HG02973 (cell line): Measurements from ENCODE around the gene TMEM72.

Experiments used
- ATAC-seq: cut with Tn5 transposase; IDR thresholded peaks from one replicate; pipeline ENCODE4 v1.9.1; 2021; ENCODE audit warnings: moderate library complexity; ENCODE audit not compliant: unreplicated experiment

TMEM72 gene

GRCh38 chr10:44965651-44966097 lies 54.5 kb downstream of the TMEM72 start:
- peak; percentile 35 for ATAC-seq

DNA sequence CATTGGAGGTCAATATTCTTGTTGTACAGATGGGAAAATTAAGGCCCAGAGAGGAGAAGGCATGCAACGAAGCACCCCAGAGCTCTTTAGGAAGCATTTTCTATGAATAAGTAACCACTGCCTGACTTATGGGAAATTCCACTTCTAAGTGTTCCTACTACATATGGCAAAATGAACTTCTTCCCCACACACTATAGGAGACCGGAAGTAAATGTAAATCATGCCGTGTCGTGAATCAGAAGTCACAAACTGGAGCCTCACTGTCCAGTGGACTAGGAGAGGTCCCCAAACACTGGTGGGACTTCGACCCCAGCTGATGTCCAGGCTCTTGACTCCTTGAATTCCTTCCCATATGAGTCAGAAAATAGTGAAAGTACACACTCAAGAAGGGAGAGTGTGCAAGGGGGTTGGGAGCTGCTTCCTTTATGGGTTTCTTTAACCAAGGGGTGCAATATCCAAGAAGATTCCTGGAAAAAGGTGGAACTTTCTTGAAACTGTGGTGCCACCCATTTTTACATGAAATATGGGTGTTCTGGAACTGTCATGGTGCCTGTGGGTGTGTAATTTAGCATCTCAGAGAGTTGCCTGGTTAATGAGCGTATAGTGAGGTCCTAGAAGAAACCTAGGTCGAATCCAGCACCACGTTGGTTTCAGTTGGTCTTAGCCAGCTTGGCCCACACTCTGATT lies 55.1 kb downstream of the TMEM72 start:
- peak; percentile 27 for ATAC-seq

DNA sequence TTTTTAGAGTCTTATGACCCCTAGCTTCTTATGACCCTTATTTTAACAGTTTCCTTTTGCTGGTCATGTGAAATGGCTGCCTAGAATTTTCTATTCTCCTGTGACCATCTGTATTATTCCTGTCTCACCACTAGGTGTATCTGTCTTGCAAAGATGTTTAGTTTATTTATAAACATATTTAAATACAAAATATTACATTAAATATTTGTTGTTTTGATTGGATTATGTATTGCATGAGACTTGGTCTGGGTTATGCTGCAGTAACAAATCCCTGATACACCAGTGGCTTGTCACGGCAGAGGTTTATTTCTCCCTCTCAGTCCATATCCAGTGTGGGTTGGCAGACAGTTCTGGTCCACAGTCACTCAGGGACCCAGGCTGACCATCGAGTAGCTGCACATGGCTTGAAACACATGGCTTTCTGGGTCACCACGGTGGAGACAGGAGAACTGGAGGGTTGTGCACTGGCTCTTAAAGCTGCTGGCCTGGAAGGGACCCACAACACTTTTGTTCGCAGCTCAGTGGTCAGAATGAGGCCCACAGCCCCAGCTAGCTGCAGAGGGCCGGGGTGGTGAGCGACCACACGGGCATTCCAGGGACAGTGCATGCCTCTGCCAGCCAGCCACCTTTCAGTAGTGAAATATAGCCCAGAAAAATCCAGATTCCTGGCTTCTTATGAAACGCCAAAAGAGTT lies 55.8 kb downstream of the TMEM72 start:
- no peak for ATAC-seq

DNA sequence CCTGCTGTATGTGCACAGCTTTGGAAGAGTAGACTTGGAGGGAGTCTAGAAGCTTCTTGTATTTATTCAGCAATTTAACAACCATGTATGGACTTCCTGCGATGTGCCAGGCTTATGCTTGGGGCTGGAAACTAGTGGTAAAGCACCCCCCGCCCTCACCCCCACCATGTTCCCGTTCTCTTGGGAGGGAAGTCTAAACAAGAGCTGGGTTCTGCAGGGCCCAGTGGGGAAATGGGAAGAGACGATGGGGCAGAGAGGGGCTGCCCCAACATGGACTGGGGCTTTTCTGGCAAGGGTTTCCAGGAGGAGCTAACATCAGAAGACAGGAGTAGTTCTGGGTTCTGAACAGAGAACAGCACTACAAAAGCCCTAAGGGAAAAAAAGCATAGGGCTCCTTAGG lies 56.5 kb downstream of the TMEM72 start:
- no peak for ATAC-seq

GRCh38 chr10:44968091-44968490 lies 57.0 kb downstream of the TMEM72 start:
- no peak for ATAC-seq

GRCh38 chr10:44968500-44969400 lies 57.6 kb downstream of the TMEM72 start:
- no peak for ATAC-seq

DNA sequence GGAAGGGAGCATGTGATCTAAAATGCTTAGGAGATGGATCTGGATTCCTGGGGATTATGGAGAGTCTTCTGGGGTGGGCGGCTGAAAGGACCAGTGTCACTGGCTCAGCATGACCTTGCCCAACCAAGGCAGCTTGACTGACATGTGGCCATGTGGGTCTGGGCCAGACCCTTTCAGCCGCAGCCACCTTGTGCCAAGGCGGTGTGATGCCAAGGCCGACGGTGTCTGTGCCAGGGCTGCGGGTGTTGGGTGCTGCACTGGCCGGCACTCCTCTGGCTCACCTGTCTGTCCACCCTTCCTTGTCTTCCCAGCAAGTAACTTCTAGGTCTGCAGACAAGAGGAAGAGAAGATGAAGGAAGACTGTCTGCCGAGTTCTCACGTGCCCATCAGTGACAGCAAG lies 58.7 kb downstream of the TMEM72 start:
- no peak for ATAC-seq

DNA sequence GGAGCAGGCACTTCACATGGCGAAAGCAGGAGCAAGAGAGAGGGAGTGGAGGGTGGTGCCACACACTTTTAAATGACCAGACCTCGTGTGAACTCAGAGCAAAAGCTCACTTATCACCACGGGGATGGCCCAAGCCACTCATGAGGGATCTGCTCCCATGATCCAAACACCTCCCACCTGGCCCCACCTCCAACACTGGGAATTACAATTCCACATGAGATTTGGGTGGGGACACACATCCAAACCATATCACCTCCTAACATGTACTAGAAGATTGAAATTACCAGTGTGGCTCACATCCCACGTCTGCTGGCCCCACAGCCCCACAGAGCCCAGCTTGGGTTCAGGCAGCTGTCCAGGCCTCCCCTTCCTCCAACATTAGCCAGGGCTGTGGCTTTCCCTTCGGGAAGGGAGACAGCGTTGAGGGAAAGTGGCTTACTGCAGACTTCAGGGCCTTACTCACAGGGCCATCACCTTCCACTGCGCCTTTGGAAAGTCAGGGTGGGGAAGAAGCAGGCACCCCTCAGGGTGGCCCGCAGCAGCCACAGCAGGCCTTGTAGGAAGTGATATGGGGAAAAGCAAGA lies 59.8 kb downstream of the TMEM72 start:
- no peak for ATAC-seq

DNA sequence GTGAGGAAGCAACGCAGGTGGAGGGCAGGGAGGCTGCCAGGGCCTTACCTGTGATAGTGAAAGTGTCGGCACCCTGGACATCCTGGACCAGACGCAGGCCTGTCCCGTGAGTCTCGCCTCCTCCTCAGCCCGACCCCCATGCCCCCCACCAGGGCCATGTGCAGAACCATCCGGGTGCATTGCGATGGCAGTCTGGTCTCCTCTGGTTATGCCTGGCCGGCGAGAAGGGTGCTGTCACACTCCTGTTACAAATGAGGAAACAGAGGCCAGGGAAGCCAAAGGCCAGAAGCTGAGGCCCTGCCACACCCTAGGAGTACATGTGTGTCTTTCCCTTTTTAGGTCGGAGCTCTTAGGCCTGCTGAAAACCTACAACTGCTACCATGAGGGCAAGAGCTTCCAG lies 60.3 kb downstream of the TMEM72 start:
- ATAC-seq: no peak

GRCh38 chr10:44971935-44972757 lies 61.0 kb downstream of the TMEM72 start:
- ATAC-seq: no peak

DNA sequence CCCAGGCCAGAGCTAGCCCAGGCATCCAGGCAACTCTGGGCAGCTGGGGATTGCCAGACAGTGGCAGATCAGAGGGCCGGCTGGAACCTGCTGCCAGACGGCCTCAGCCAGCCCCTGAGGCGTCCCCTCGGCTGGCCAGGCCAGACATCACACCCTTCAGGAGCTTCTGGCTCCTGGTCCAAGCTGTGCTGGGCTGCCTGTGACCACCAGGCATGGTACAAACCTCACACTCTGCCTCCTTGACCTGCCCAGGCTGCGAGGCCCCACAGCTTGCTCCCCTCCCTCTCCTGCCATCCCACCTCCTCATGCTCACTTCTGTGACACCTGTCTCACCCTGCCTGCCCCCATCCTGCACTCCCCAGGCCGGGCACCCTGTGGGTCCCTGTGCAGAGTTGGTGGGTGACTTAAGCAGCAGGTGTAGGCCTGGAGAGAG lies 61.8 kb downstream of the TMEM72 start:
- no peak for ATAC-seq

- ATAC-seq: no peak
These were observed 62.4 kb downstream of the TMEM72 start for GRCh38 chr10:44973323-44974081.

DNA sequence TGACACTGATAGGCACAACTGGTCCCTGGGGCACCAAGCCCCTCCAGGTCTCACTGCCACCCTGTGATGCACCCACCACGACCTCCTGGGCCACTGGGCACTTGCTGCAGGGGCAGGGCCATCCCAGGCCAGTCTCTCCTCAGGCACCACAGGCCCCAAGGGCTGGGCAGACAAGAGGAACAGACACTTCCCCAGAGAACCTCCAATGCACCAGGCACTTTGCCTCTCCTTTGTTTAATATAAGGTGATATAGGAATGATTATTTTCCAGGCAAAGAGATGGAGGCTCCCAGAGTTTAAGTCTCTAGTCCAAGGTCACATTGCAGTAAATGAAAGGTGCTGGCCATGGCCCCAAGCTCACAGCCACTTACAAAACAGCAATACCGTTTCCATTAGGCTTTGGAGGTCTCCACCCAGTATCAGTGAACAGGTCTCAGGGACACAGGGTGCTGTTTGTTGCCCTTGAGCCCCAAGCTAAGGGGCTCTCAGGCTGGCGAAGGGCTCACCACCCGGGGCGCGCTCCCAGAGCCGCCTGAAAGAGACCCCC lies 63.0 kb downstream of the TMEM72 start:
- no peak for ATAC-seq

DNA sequence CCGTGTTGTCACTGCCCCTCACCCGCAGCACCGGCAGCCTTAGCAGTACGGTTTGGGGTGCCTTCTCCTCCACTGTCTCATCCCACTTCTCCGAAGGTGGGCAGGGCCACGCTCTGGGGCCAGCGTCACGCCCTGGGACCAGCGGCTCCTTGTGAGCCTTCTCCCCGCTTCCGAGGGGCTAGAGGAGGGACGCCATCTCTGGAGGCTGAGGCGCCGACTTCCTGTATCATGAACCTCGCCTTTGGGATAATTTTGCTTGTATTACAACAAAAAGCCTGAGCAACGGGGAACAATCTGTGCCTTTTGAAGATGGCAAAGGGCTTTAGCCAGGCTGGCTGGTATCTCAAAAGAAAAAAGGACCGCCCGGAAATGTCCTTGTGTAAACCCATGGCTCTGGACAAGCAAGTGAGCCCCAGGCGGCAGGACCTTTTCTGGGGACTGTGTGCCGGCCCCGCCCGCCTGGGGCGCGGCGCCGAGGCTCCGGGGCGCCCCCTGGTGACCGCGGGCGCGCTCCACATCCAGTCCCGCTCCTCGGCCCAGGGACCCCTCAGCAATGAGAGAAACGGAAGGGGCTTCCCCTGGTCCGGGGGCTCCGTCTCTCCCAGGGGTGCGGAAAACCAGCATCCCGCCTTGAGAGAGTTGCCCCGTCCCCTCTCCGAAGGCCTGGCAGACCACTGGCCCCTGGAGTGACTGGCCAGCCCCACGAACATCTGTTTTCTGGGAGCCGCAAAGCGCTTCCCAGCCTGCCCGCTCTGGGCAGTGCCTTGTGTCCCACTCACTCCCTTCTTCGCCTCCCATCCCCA lies 63.7 kb downstream of the TMEM72 start:
- ATAC-seq: peak; percentile 70

DNA sequence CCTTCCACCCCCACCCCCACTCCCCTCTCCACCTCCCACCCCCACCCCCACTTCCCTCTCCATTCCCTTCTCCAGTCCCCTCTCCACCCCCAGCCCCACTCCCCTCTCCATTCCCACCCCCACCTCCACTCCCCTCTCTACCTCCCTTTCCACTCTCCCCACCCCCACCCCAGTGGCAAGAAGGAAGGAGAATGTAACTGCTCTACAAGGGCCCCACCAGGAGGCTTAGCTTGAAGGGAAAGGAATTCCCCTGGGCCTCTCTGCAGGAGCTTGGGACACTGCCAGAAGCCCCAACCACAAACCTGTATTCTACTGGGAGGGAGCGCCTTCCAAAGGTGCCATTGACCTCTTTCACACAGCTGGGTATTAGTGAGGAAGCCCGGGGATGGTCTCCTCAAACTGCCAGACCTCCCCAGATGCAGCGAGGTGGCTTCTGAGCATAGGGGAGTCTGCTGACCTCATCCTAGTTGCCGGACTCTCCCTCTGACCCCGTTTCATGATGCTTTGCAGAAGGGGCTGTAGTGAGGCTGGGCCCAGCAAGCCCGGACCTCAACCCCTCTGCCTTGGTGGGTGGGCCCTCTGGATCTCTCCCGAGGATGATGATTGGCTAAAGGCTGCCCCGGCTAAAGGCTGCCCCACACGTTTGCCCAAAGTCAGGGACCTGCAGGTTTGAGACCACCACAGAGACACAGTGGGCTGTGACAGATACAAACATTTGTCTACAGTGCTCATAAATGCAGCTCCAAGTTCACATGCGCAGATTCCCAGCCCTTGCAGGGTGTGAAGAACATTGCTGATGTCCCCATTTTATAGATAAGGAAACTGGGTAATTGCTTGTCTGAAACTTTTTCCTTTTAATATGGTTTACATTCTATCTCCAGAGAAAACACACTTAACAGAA lies 64.5 kb downstream of the TMEM72 start:
- no peak for ATAC-seq

GRCh38 chr10:44976352-44977198 lies 65.4 kb downstream of the TMEM72 start:
- ATAC-seq: no peak
